GM18507 (cell line): ENCODE measurements around the gene CCDC124.

Source experiments
- DNase-seq: peaks from one replicate; pipeline ENCODE4 v3.0.0; 2011; ENCODE audit warnings: low read depth; ENCODE audit not compliant: insufficient read length; ENCODE audit errors: extremely low spot score
- FAIRE-seq: peaks from 2 replicates; lab custom pipeline; 2011; peaks lifted over from hg19 to GRCh38; lab: Jason Lieb, UNC

Gene CCDC124

GRCh38 chr19:17931532-17932191 lies 1.2 kb upstream of the CCDC124 start:
- no peak for FAIRE-seq
- no peak for DNase-seq

- no peak for DNase-seq
- no peak for FAIRE-seq
These were observed 757 bp downstream of the CCDC124 start for GRCh38 chr19:17933414-17934129.

GRCh38 chr19:17936379-17936778 lies 3.6 kb downstream of the CCDC124 start:
- FAIRE-seq: no peak
- DNase-seq: no peak

- no peak for DNase-seq
- no peak for FAIRE-seq
These were observed 4.6 kb downstream of the CCDC124 start for GRCh38 chr19:17937371-17937900.

GRCh38 chr19:17938092-17938845 lies 5.5 kb downstream of the CCDC124 start:
- FAIRE-seq: peak; percentile 87
- DNase-seq: no peak

GRCh38 chr19:17942181-17942580 lies 9.4 kb downstream of the CCDC124 start:
- DNase-seq (no peak), FAIRE-seq (no peak)

GRCh38 chr19:17942582-17943273 lies 9.9 kb downstream of the CCDC124 start:
- DNase-seq (no peak), FAIRE-seq (no peak)

- DNase-seq (no peak), FAIRE-seq (no peak)
These were observed 10.7 kb downstream of the CCDC124 start for GRCh38 chr19:17943274-17944221.

GRCh38 chr19:17944301-17944700 lies 11.5 kb downstream of the CCDC124 start:
- DNase-seq: no peak
- no peak for FAIRE-seq

- no peak for DNase-seq
These were observed 14.4 kb downstream of the CCDC124 start for GRCh38 chr19:17946965-17947784.

GRCh38 chr19:17947815-17948513 lies 15.1 kb downstream of the CCDC124 start:
- FAIRE-seq: peak; percentile 73
- DNase-seq: peak; percentile 100

More at GRCh38 chr19:17946965-17947784, 14.4 kb downstream of the CCDC124 start:
- no peak for FAIRE-seq

GRCh38 chr19:17948514-17948900 lies 15.7 kb downstream of the CCDC124 start:
- FAIRE-seq: no peak

GRCh38 chr19:17948931-17949930 lies 16.4 kb downstream of the CCDC124 start:
- DNase-seq: no peak

More at GRCh38 chr19:17948514-17948900, 15.7 kb downstream of the CCDC124 start:
- DNase-seq: no peak

GRCh38 chr19:17949956-17950309 lies 17.1 kb downstream of the CCDC124 start:
- no peak for DNase-seq
- no peak for FAIRE-seq

More at GRCh38 chr19:17948931-17949930, 16.4 kb downstream of the CCDC124 start:
- FAIRE-seq: peak; percentile 21

GRCh38 chr19:17950310-17951156 lies 17.7 kb downstream of the CCDC124 start:
- FAIRE-seq (peak; percentile 15), DNase-seq (no peak)
